IMR-90 (cell line): ENCODE data around the gene DCUN1D4. TPM values are rescaled to one million over a fixed set of nuclear protein-coding genes. Genes with fewer than 3 reads are reported as not detected.

Source experiments
- ATAC-seq: fragments of 200-7000 bp; cut with Tn5 transposase; 2 replicates; pipeline ENCODE4 v1.9.1; 2020; ENCODE audit warnings: low read depth, mild to moderate bottlenecking, moderate library complexity
- BruUV-seq: library from RNA; stranded (reverse); fragments of 400-500 nt; replicated peaks from 2 replicates; lab custom pipeline; 2021; lab: Mats Ljungman, UMichigan
- CTCF ChIA-PET: fragments of 300-600 bp; formaldehyde crosslinking; extraction: SDS; loops from one replicate; lab custom pipeline; 2021; ENCODE audit warnings: antibody characterized with exemption; lab: Yijun Ruan, JAX
- POLR2A ChIA-PET: fragments of 300-600 bp; sonication (Branson Sonifier 250); formaldehyde crosslinking; loops from one replicate; lab custom pipeline; 2022; ENCODE audit warnings: antibody characterized with exemption; ENCODE audit not compliant: unreplicated experiment; lab: Charles Lee
- DNase-seq: peaks from one replicate; pipeline ENCODE4 v3.0.0; 2013
- H2AFZ ChIP-seq: replicated peaks from 2 replicates; pipeline ENCODE3; 2013; ENCODE audit warnings: low read length, mild to moderate bottlenecking; ENCODE audit not compliant: poor library complexity
- H2AK5ac ChIP-seq: 2 replicates; pipeline ENCODE4 v1.6.1; 2013; ENCODE audit warnings: low read depth, low read length, inconsistent platforms
- H2AK9ac ChIP-seq: replicated peaks from 2 replicates; pipeline ENCODE3; 2013; ENCODE audit warnings: mild to moderate bottlenecking, low read depth, low read length, moderate library complexity; ENCODE audit not compliant: poor library complexity
- H2BK120ac ChIP-seq: 2 replicates; pipeline ENCODE4 v1.6.1; 2013; ENCODE audit warnings: low read depth, low read length, inconsistent platforms
- H2BK15ac ChIP-seq: 3 replicates; pipeline ENCODE4 v1.6.1; 2013; ENCODE audit warnings: low read depth, low read length, inconsistent platforms
- H2BK20ac ChIP-seq: 2 replicates; pipeline ENCODE4 v1.6.1; 2013; ENCODE audit warnings: low read depth, mild to moderate bottlenecking, inconsistent platforms, low read length, moderate library complexity
- H2BK5ac ChIP-seq: 2 replicates; pipeline ENCODE4 v1.6.1; 2013; ENCODE audit warnings: mild to moderate bottlenecking, low read depth, low read length, inconsistent platforms; ENCODE audit not compliant: poor library complexity, severe bottlenecking
- H3K14ac ChIP-seq: replicated peaks from 2 replicates; pipeline ENCODE4 v1.6.1; 2013; ENCODE audit warnings: low read depth, low read length, inconsistent platforms
- H3K18ac ChIP-seq: 2 replicates; pipeline ENCODE4 v1.6.1; 2013; ENCODE audit warnings: low read depth, low read length, control low read depth
- H3K23ac ChIP-seq: 2 replicates; pipeline ENCODE4 v1.6.1; 2013; ENCODE audit warnings: low read depth, low read length, inconsistent platforms
- H3K27ac ChIP-seq: 2 replicates; pipeline ENCODE4 v1.5.1; 2013; ENCODE audit warnings: mild to moderate bottlenecking, control low read depth, low read length; ENCODE audit not compliant: insufficient read depth
- H3K27me3 ChIP-seq: 2 replicates; pipeline ENCODE4 v1.6.1; 2013; ENCODE audit warnings: low read length; ENCODE audit not compliant: control insufficient read depth, insufficient read depth
- H3K36me3 ChIP-seq: 2 replicates; pipeline ENCODE4 v1.6.1; 2013; ENCODE audit warnings: low read length, mixed read lengths; ENCODE audit not compliant: control insufficient read depth, insufficient read depth
- H3K4ac ChIP-seq: 2 replicates; pipeline ENCODE4 v1.6.1; 2013; ENCODE audit warnings: low read depth, low read length, inconsistent platforms
- H3K4me1 ChIP-seq: 2 replicates; pipeline ENCODE4 v1.6.1; 2013; ENCODE audit warnings: low read length, mixed read lengths; ENCODE audit not compliant: control insufficient read depth, insufficient read depth
- H3K4me2 ChIP-seq: 2 replicates; pipeline ENCODE4 v1.6.1; 2013; ENCODE audit warnings: low read depth, mild to moderate bottlenecking, control low read depth, low read length, moderate library complexity
- H3K4me3 ChIP-seq: 2 replicates; pipeline ENCODE4 v1.5.1; 2013; ENCODE audit warnings: low read depth, mild to moderate bottlenecking, control low read depth, low read length, moderate library complexity; ENCODE audit not compliant: insufficient read depth
- H3K56ac ChIP-seq: 2 replicates; pipeline ENCODE4 v1.6.1; 2013; ENCODE audit warnings: low read length, inconsistent platforms; ENCODE audit not compliant: insufficient read depth; ENCODE audit errors: extremely low read depth
- H3K79me1 ChIP-seq, 2 experiments: 2 replicates each; pipeline ENCODE4 v1.6.1; 2013; ENCODE audit warnings: low read length in 2 of 2, inconsistent platforms in 1 of 2, low read depth in 1 of 2
- H3K9ac ChIP-seq: 2 replicates; pipeline ENCODE4 v1.6.1; 2013; ENCODE audit warnings: low read depth, low read length, control low read depth
- H3K9me1 ChIP-seq: 2 replicates; pipeline ENCODE4 v1.6.1; 2013; ENCODE audit warnings: low read length, inconsistent platforms; ENCODE audit not compliant: insufficient read depth
- H3K9me3 ChIP-seq: 2 replicates; pipeline ENCODE4 v1.6.1; 2013; ENCODE audit warnings: low read length; ENCODE audit not compliant: control insufficient read depth, insufficient read depth
- H4K20me1 ChIP-seq: 2 replicates; pipeline ENCODE4 v1.6.1; 2013; ENCODE audit warnings: low read length, inconsistent platforms; ENCODE audit not compliant: insufficient read depth
- H4K5ac ChIP-seq: 2 replicates; pipeline ENCODE4 v1.6.1; 2013; ENCODE audit warnings: mild to moderate bottlenecking, low read depth, low read length, control low read depth
- H4K8ac ChIP-seq, 2 experiments: 2 replicates each; pipeline ENCODE4 v1.6.1; 2013; ENCODE audit warnings: low read depth in 2 of 2, low read length in 2 of 2, control low read depth in 1 of 2, inconsistent platforms in 1 of 2
- H4K91ac ChIP-seq: 2 replicates; pipeline ENCODE4 v1.6.1; 2013; ENCODE audit warnings: low read depth, low read length, inconsistent platforms; ENCODE audit not compliant: insufficient read depth
- BHLHE40 ChIP-seq: fragments of 150-350 bp; IDR thresholded peaks from 2 replicates; pipeline ENCODE4 v1.6.1; 2016; ENCODE audit warnings: mild to moderate bottlenecking, low read depth, low read length
- MAFK ChIP-seq: IDR thresholded peaks from 2 replicates; pipeline ENCODE4 v1.6.1; 2012; ENCODE audit warnings: low read depth, low read length, improper control_type of control experiment
- NFE2L2 ChIP-seq: fragments of 150-350 bp; IDR thresholded peaks from 2 replicates; pipeline ENCODE4 v1.6.1; 2016; ENCODE audit warnings: low read depth, mild to moderate bottlenecking, low read length
- RCOR1 ChIP-seq: IDR thresholded peaks from 2 replicates; pipeline ENCODE4 v1.6.1; 2012; ENCODE audit warnings: mild to moderate bottlenecking, low read length, improper control_type of control experiment; ENCODE audit not compliant: insufficient replicate concordance
- WGBS, 2 experiments: methylation state at CpG; one replicate each; pipeline versions ENCODE4 v1.1.5 to v1.1.7; 2013; ENCODE audit warnings: missing lambda C conversion rate in 2 of 2; ENCODE audit not compliant: insufficient read length in 1 of 2; ENCODE audit errors: extremely low coverage in 2 of 2; 5-methylcytosine and 5-hydroxymethylcytosine counted together
- dilution Hi-C: fragments of 300-500 bp; cut with HindIII; formaldehyde crosslinking; loops from one replicate; pipeline ENCODE4 v1.14.3; 2018; ENCODE audit warnings: low sequenced_read_pairs; ENCODE audit not compliant: unreplicated experiment
- in situ Hi-C: fragments of 300-500 bp; cut with MboI; formaldehyde crosslinking; loops from 3 replicates; pipeline ENCODE4 v1.14.3; 2019; ENCODE audit warnings: low sequenced_read_pairs, inconsistent platforms, mixed read lengths
- intact Hi-C: fragments of 100-400 bp; cut with micrococcal nuclease; formaldehyde crosslinking; loops from 2 replicates; pipeline ENCODE4 v1.10.0; 2022
- polyA plus RNA-seq, 3 experiments: library from polyadenylated mRNA; depleted of rRNA; stranded (reverse); fragments of >200 nt; gene quantifications; 2 replicates each; pipeline ENCODE4 v1.2.3, GENCODE V29; 2012; ENCODE audit warnings: low replicate concordance in 1 of 3
- total RNA-seq: library from RNA; depleted of rRNA; stranded (reverse); fragments of >200 nt; gene quantifications from 2 replicates; pipeline ENCODE4 v1.2.3, GENCODE V29; 2012
- TF ChIP-seq, protein P1 (sequence below): fragments of 150-350 bp; IDR thresholded peaks from 2 replicates; pipeline ENCODE4 v1.6.1; 2016; ENCODE audit warnings: low read depth, mild to moderate bottlenecking, low read length, moderate library complexity, borderline replicate concordance
- TF ChIP-seq, protein P2 (sequence below): fragments of 150-350 bp; IDR thresholded peaks from 2 replicates; pipeline ENCODE4 v1.6.1; 2017; ENCODE audit warnings: mild to moderate bottlenecking, antibody characterized with exemption, low read length, low read depth

Gene DCUN1D4
- total and polyA plus RNA-seq, 2 of the 4 experiments (the other 2 are of a cell fraction) = 31.0 to 44.3 TPM

DNA sequence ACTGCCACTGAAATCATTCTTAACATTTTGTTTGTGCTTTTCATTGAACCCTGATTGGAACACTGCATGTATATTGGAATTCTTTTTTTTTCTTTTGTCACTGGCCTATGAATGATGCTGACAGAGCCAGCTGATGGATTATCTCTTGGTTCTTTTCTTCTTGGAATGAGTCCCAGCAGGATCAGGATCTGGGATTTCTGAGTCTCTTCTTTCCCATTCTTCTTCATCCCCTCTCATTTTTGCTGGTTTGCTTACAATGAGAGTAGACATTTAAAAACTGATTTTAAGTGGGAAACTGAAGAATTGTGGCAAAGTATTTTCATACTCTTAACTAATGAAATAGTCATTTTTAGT, 9.0 kb downstream of the DCUN1D4 start (continued):
- TF ChIP-seq NFE2L2 (no peak), RCOR1 (no peak)

DNA sequence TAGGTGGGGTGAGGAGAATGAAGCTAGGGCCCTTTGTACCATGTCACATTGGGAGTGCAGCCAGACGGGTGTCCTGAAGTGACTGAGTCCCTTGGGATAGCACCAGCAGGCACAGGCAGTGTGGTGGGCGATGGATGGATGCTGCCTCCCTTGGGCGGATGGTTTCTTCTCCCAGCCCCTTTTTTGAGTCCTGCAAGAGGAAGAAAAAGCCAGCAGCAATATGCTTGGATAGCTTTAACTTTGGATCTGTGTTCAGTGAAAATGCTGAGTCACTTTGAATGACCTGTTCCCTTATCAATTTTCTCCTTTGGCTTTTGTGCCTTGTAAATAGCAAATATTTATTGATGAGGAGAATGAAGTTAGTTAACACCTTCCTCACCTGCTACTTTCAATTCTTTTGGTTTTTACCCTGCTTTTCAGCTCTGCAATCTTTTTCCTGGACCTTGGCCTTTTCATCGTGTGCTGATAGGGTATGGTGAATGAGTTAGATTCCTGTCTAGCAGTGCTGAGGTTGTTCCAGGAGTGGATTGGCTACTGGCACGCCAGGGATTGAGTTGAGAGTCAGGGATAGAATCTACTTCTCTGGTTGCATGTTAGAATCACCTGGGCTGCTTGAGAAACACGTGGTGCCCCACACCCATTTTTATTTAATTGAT, 10.2 kb downstream of the DCUN1D4 start:
- H3K18ac ChIP-seq = peak overlapping the region; percentile 81; the same call in 1 of the 2 replicates
- H3K4ac ChIP-seq = peak overlapping the region; percentile 37
- ChIA-PET CTCF (no interaction called here), POLR2A (interaction anchor here (0.5 kb wide), 1 partner anchor 9 kb away, joined by 3 read pairs; no protein-coding TSS in a partner anchor)
- ATAC-seq (peak; percentile 59), DNase-seq (peak; percentile 17)
- intact Hi-C loops = no loop called here
- H3K27ac ChIP-seq = peak overlapping the region; percentile 72; the same call in 1 of the 2 replicates
- H3K79me1 ChIP-seq = peaks cover 29 to 77% of the 10 kb centered on the region in 2 experiments
- peak overlapping the region; percentile 16; the same call in 1 of the 2 replicates for H2BK120ac ChIP-seq
- peak overlapping the region; percentile 95 for H4K5ac ChIP-seq
- H3K9ac ChIP-seq = no peak overlapping the region
- WGBS, 2 experiments = no CpG with 5 or more reads among the region's 6 CpGs
- peaks cover 8% of the 10 kb centered on the region for H3K36me3 ChIP-seq
- peak overlapping the region; percentile 42 for H4K91ac ChIP-seq
- dilution Hi-C loops = no loop called here
- peak overlapping the region; percentile 42; the same call in 1 of the 2 replicates for H3K4me2 ChIP-seq
- H2BK15ac ChIP-seq = peak overlapping the region; percentile 25; the same call in 1 of the 3 replicates
- in situ Hi-C loops = no loop called here
- peak overlapping the region; percentile 63 for H2BK5ac ChIP-seq
- no peaks in the 10 kb centered on the region for H3K27me3 ChIP-seq
- no TSS peak for BruUV-seq
- no peaks in the 10 kb centered on the region for H3K9me3 ChIP-seq
- H2AFZ ChIP-seq = no peak overlapping the region
- H2BK20ac ChIP-seq = 0 out of 2 replicates have a peak overlapping the region, but pooled peaks have one; percentile 10
- H3K14ac ChIP-seq = peak overlapping the region; percentile 66
- TF ChIP-seq BHLHE40 (no peak), MAFK (peak; percentile 70), NFE2L2 (peak; percentile 96)
- TF ChIP-seq, protein P1, sequence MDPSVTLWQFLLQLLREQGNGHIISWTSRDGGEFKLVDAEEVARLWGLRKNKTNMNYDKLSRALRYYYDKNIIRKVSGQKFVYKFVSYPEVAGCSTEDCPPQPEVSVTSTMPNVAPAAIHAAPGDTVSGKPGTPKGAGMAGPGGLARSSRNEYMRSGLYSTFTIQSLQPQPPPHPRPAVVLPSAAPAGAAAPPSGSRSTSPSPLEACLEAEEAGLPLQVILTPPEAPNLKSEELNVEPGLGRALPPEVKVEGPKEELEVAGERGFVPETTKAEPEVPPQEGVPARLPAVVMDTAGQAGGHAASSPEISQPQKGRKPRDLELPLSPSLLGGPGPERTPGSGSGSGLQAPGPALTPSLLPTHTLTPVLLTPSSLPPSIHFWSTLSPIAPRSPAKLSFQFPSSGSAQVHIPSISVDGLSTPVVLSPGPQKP = no peak
- TF ChIP-seq, protein P2, sequence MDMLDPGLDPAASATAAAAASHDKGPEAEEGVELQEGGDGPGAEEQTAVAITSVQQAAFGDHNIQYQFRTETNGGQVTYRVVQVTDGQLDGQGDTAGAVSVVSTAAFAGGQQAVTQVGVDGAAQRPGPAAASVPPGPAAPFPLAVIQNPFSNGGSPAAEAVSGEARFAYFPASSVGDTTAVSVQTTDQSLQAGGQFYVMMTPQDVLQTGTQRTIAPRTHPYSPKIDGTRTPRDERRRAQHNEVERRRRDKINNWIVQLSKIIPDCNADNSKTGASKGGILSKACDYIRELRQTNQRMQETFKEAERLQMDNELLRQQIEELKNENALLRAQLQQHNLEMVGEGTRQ = no peak
- H4K8ac ChIP-seq = peak overlapping the region in 1 of 2 experiments; percentile 22; a peak in 2 of 4 replicates
- H3K56ac ChIP-seq = no peak overlapping the region
- H3K4me1 ChIP-seq = peaks cover 8% of the 10 kb centered on the region
- H3K9me1 ChIP-seq = peaks cover 5% of the 10 kb centered on the region
- H3K4me3 ChIP-seq = no peak overlapping the region
- peak overlapping the region; percentile 42; the same call in 1 of the 2 replicates for H2AK5ac ChIP-seq
- no peak overlapping the region for H3K23ac ChIP-seq
- H4K20me1 ChIP-seq = peaks cover 17% of the 10 kb centered on the region; the same call in 1 of the 2 replicates
- H2AK9ac ChIP-seq = no peak overlapping the region
